WI38 (cell line): ENCODE measurements around the gene APOL3.

Experiments used
- H3K4me3 ChIP-seq: 2 replicates; pipeline ENCODE4 v1.5.1; 2011; ENCODE audit warnings: low read depth, mild to moderate bottlenecking, control low read depth, low read length
- CTCF ChIP-seq: IDR thresholded peaks from 2 replicates; pipeline ENCODE4 v1.5.1; 2012; ENCODE audit warnings: low read depth, mild to moderate bottlenecking, control low read depth, low read length

The APOL3 gene

GRCh38 chr22:36180928-36181327, 20.4 kb upstream of the APOL3 start:
- TF ChIP-seq CTCF = no peak
- H3K4me3 ChIP-seq = no peak overlapping the region

GRCh38 chr22:36180038-36180880, 19.7 kb upstream of the APOL3 start:
- TF ChIP-seq CTCF = peak; percentile 67
- H3K4me3 ChIP-seq = no peak overlapping the region

- TF ChIP-seq CTCF = no peak
- no peak overlapping the region for H3K4me3 ChIP-seq
Measured at GRCh38 chr22:36177160-36177559, 16.6 kb upstream of the APOL3 start.

GRCh38 chr22:36175892-36176291, 15.3 kb upstream of the APOL3 start:
- H3K4me3 ChIP-seq = no peak overlapping the region
- TF ChIP-seq CTCF = no peak

- TF ChIP-seq CTCF = no peak
- H3K4me3 ChIP-seq = no peak overlapping the region
Measured at GRCh38 chr22:36171941-36172340, 11.4 kb upstream of the APOL3 start.

- no peak for TF ChIP-seq CTCF
- no peak overlapping the region for H3K4me3 ChIP-seq
Measured at GRCh38 chr22:36166518-36167220, 6.1 kb upstream of the APOL3 start.

- TF ChIP-seq CTCF = no peak
- no peak overlapping the region for H3K4me3 ChIP-seq
Measured at GRCh38 chr22:36166086-36166485, 5.5 kb upstream of the APOL3 start.
